B cell (primary cell): ENCODE data around the gene HLA-DQB1. TPM values are rescaled to one million over a fixed set of nuclear protein-coding genes. Genes with fewer than 3 reads are reported as not detected.

Source experiments
- ATAC-seq: fragments of 200-7000 bp; cut with Tn5 transposase; one replicate; pipeline ENCODE4 v1.10.0; 2021; ENCODE audit warnings: low read depth, mild to moderate bottlenecking, moderate number of reproducible peaks, moderate library complexity
- CTCF ChIA-PET: fragments of 350-600 bp; sonication (Branson Sonifier 250); formaldehyde crosslinking; loops from one replicate; lab custom pipeline; 2021; ENCODE audit warnings: antibody characterized with exemption, inconsistent platforms; lab: Charles Lee
- POLR2A ChIA-PET: fragments of 350-600 bp; sonication (Branson Sonifier 250); formaldehyde crosslinking; loops from one replicate; lab custom pipeline; 2021; ENCODE audit warnings: antibody characterized with exemption; lab: Charles Lee
- DNase-seq: peaks from one replicate; pipeline ENCODE4 v3.0.0; 2013
- H2AFZ ChIP-seq: 2 replicates; pipeline ENCODE4 v1.6.1; 2012; ENCODE audit warnings: mild to moderate bottlenecking, low read depth, low read length; ENCODE audit not compliant: insufficient read depth, poor library complexity, severe bottlenecking
- H3K27ac ChIP-seq, 2 donors: 1 replicate in 1 of 2; 2 replicates in 1 of 2; pipeline ENCODE4 v1.5.1; 2012 to 2013; ENCODE audit warnings: low read length in 2 of 2, mild to moderate bottlenecking in 2 of 2, moderate library complexity in 1 of 2
- H3K27me3 ChIP-seq, 4 experiments: fragments of 200-600 bp in 1 of 4; sonication (generic) in 1 of 4; replicated peaks in 1 of 4; 1 replicate in 2 of 4; 2 replicates in 2 of 4; pipeline versions ENCODE4 v1.6.1 to v1.7.0; 2013 to 2016; ENCODE audit warnings: low read length in 3 of 4, mild to moderate bottlenecking in 2 of 4, mixed read lengths in 1 of 4, moderate library complexity in 1 of 4; ENCODE audit not compliant: insufficient read depth in 4 of 4, control insufficient read depth in 3 of 4; ENCODE audit errors: control extremely low read depth in 1 of 4
- H3K36me3 ChIP-seq, 2 experiments: replicated peaks in 1 of 2; 1 replicate in 1 of 2; 2 replicates in 1 of 2; pipeline versions ENCODE4 v1.6.1 to v1.7.1; 2013; ENCODE audit warnings: low read length in 1 of 2; ENCODE audit not compliant: insufficient read depth in 2 of 2, control insufficient read depth in 1 of 2; ENCODE audit errors: control extremely low read depth in 1 of 2, extremely low read depth in 1 of 2
- H3K4me1 ChIP-seq, 2 donors: fragments of 200-600 bp in 1 of 2; sonication (generic) in 1 of 2; 1 replicate in 1 of 2; 2 replicates in 1 of 2; pipeline versions ENCODE4 v1.5.1 to v1.6.1; 2013 to 2017; ENCODE audit warnings: low read length in 2 of 2; ENCODE audit not compliant: control insufficient read depth in 2 of 2, insufficient read depth in 2 of 2
- H3K4me2 ChIP-seq: replicated peaks from 2 replicates; pipeline ENCODE3; 2012; ENCODE audit warnings: mild to moderate bottlenecking, low read depth, low read length; ENCODE audit not compliant: poor library complexity, severe bottlenecking
- H3K4me3 ChIP-seq, 5 experiments: fragments of 200-600 bp in 1 of 5; sonication (generic) in 1 of 5; 1 replicate in 3 of 5; 2 replicates in 2 of 5; pipeline versions ENCODE4 v1.5.1 to v1.7.0; 2011 to 2016; ENCODE audit warnings: low read length in 4 of 5, mild to moderate bottlenecking in 4 of 5, low read depth in 2 of 5, control low read depth in 1 of 5, moderate library complexity in 1 of 5; ENCODE audit not compliant: insufficient read depth in 1 of 5; ENCODE audit errors: control extremely low read depth in 1 of 5, extremely low read depth in 1 of 5
- H3K79me2 ChIP-seq: fragments of 200-600 bp; sonication (generic); one replicate; pipeline ENCODE4 v1.6.0; 2016; ENCODE audit warnings: low read length; ENCODE audit not compliant: control insufficient read depth, insufficient read depth
- H3K9ac ChIP-seq: fragments of 200-600 bp; sonication (generic); 2 replicates; pipeline ENCODE4 v1.6.1; 2017; ENCODE audit warnings: mild to moderate bottlenecking, low read length, moderate library complexity
- H3K9me3 ChIP-seq, 3 donors: one replicate each; pipeline versions ENCODE4 v1.6.1 to v1.7.1; 2013; ENCODE audit warnings: low read length in 2 of 3; ENCODE audit not compliant: control insufficient read depth in 2 of 3, insufficient read depth in 1 of 3; ENCODE audit errors: control extremely low read depth in 1 of 3
- H4K20me1 ChIP-seq: 2 replicates; pipeline ENCODE4 v1.6.0; 2012; ENCODE audit warnings: mild to moderate bottlenecking, low read length; ENCODE audit not compliant: insufficient read depth, control insufficient read depth, poor library complexity, severe bottlenecking
- H3K27ac Mint-ChIP-seq: one replicate; pipeline ENCODE4 v1.8.0; 2021; ENCODE audit warnings: mixed read lengths
- H3K27me3 Mint-ChIP-seq: one replicate; pipeline ENCODE4 v1.8.0; 2021; ENCODE audit warnings: mixed read lengths
- H3K4me1 Mint-ChIP-seq: one replicate; pipeline ENCODE4 v1.8.0; 2021; ENCODE audit warnings: mixed read lengths
- H3K4me3 Mint-ChIP-seq: one replicate; pipeline ENCODE4 v1.8.0; 2021; ENCODE audit warnings: mixed read lengths
- H3K9me3 Mint-ChIP-seq: one replicate; pipeline ENCODE4 v1.8.0; 2022; ENCODE audit warnings: mixed read lengths; ENCODE audit not compliant: insufficient read depth
- CTCF ChIP-seq: fragments of 200-600 bp; IDR thresholded peaks from one replicate; pipeline ENCODE4 v1.8.0; 2022; ENCODE audit warnings: antibody characterized with exemption, mild to moderate bottlenecking
- EZH2 ChIP-seq: IDR thresholded peaks from 2 replicates; pipeline ENCODE4 v1.6.1; 2012; ENCODE audit warnings: borderline replicate concordance, low read depth, mild to moderate bottlenecking, moderate library complexity, low read length; ENCODE audit not compliant: insufficient read depth, poor library complexity, severe bottlenecking
- WGBS: methylation state at CpG from one replicate; pipeline ENCODE4 v1.1.5; 2013; ENCODE audit warnings: missing lambda C conversion rate; ENCODE audit not compliant: insufficient coverage; 5-methylcytosine and 5-hydroxymethylcytosine counted together
- intact Hi-C: fragments of 100-400 bp; cut with micrococcal nuclease; formaldehyde crosslinking; loops from one replicate; pipeline ENCODE4 v1.10.0; 2022
- polyA plus RNA-seq: library from polyadenylated mRNA; depleted of rRNA; stranded (reverse); fragments of >200 nt; gene quantifications from 2 replicates; pipeline ENCODE4 v1.2.3, GENCODE V29; 2012
- total RNA-seq, 2 donors: library from RNA; stranded (reverse); fragments of 120-200 nt in 1 of 2; gene quantifications; 1 replicate in 1 of 2; 2 replicates in 1 of 2; pipeline versions ENCODE4 v1.2.3 to v1.2.4, GENCODE V29; 2013 to 2022

HLA-DQB1 gene
- total and polyA plus RNA-seq, 2 donors (not counting 1 experiment from before 2014, with no cell fraction given) = 267 to 986 TPM

GRCh38 chr6:32610682-32611296 lies 55.7 kb downstream of the HLA-DQB1 start:
- intact Hi-C loops = loop anchor here (1.0 to 2.0 kb wide), 2 partner anchors 13 to 26 kb away; partner anchors contain the start of gene HLA-DQA1

More at GRCh38 chr6:32610682-32611296, 55.7 kb downstream of the HLA-DQB1 start:
- Mint-ChIP-seq H3K27ac (no peak overlapping the region), H3K9me3 (peaks cover 2% of the 10 kb centered on the region), H3K27me3 (no peaks in the 10 kb centered on the region), H3K4me3 (no peak overlapping the region), H3K4me1 (peaks cover 62% of the 10 kb centered on the region)
- Histone ChIP-seq H3K4me2 (peak overlapping the region; percentile 76), H3K9ac (peak overlapping the region; percentile 82), H3K9me3 (no peaks in the 10 kb centered on the region), H3K79me2 (peaks cover 44% of the 10 kb centered on the region), H2AFZ (no peak overlapping the region), H3K27ac (peak overlapping the region; percentile 99 to 100), H3K4me1 (peaks cover 44 to 49% of the 10 kb centered on the region in 2 donors), H3K36me3 (no peaks in the 10 kb centered on the region), H3K4me3 (peak overlapping the region in 2 of 5 experiments; percentile 25 to 41), H4K20me1 (no peaks in the 10 kb centered on the region), H3K27me3 (no peaks in the 10 kb centered on the region)
- no peak for ATAC-seq
- peak; percentile 53 for DNase-seq
- 0% methylated on average over 1 of the region's 3 CpGs for WGBS
- CTCF ChIA-PET = no interaction called here
- POLR2A ChIA-PET = interaction anchor here (1.0 to 3.2 kb wide), 2 partner anchors 12 to 22 kb away, joined by 3 to 34 read pairs; no protein-coding TSS in a partner anchor
- TF ChIP-seq EZH2 = no peak
- TF ChIP-seq CTCF = no peak
